Measurements from ENCODE around the gene ABCA6.

ABCA6 gene

GRCh38 chr17:69142175-69142802 is 594 bp upstream of the ABCA6 start:
- Histone ChIP-seq H3K36me3 (no peaks in the 10 kb centered on the region), H3K27ac (no peak overlapping the region), H3K27me3 (no peaks in the 10 kb centered on the region), H3K4me1 (ENCODE audit: control insufficient read depth in 1 of 2, insufficient read depth in 1 of 2, low read depth in 1 of 2, low read length in 1 of 2) (no peaks in the 10 kb centered on the region), H3K9me3 (no peaks in the 10 kb centered on the region), H3K4me3 (ENCODE audit: low read depth in 1 of 2, low read length in 1 of 2) (no peak overlapping the region)
- TF ChIP-seq CTCF (IDR thresholded peaks at IDR 0.05) = no peak

- TF ChIP-seq CTCF (IDR thresholded peaks at IDR 0.05) = no peak
- Histone ChIP-seq H3K27me3 (no peaks in the 10 kb centered on the region), H3K9me3 (no peaks in the 10 kb centered on the region), H3K4me3 (ENCODE audit: low read depth in 1 of 2, low read length in 1 of 2) (no peak overlapping the region), H3K27ac (no peak overlapping the region), H3K4me1 (ENCODE audit: control insufficient read depth in 1 of 2, insufficient read depth in 1 of 2, low read depth in 1 of 2, low read length in 1 of 2) (no peaks in the 10 kb centered on the region), H3K36me3 (no peaks in the 10 kb centered on the region)
Observed at GRCh38 chr17:69134112-69134511, 7.6 kb downstream of the ABCA6 start.

- H3K4me3 ChIP-seq (ENCODE audit: low read depth in 1 of 2, low read length in 1 of 2) = no peak overlapping the region
- TF ChIP-seq CTCF (IDR thresholded peaks at IDR 0.05) = no peak
- H3K36me3 ChIP-seq = no peaks in the 10 kb centered on the region
- H3K4me1 ChIP-seq (ENCODE audit: control insufficient read depth in 1 of 2, insufficient read depth in 1 of 2, low read depth in 1 of 2, low read length in 1 of 2) = no peaks in the 10 kb centered on the region
- no peak overlapping the region for H3K27ac ChIP-seq
- H3K27me3 ChIP-seq = no peaks in the 10 kb centered on the region
- H3K9me3 ChIP-seq = no peaks in the 10 kb centered on the region
Observed at GRCh38 chr17:69130627-69131296, 10.9 kb downstream of the ABCA6 start.

- H3K27ac ChIP-seq = no peak overlapping the region
- H3K9me3 ChIP-seq = no peaks in the 10 kb centered on the region
- H3K4me3 ChIP-seq (ENCODE audit: low read depth in 1 of 2, low read length in 1 of 2) = no peak overlapping the region
- H3K27me3 ChIP-seq = no peaks in the 10 kb centered on the region
- no peaks in the 10 kb centered on the region for H3K4me1 ChIP-seq (ENCODE audit: control insufficient read depth in 1 of 2, insufficient read depth in 1 of 2, low read depth in 1 of 2, low read length in 1 of 2)
- no peak for TF ChIP-seq CTCF (IDR thresholded peaks at IDR 0.05)
- H3K36me3 ChIP-seq = no peaks in the 10 kb centered on the region
Observed at GRCh38 chr17:69123626-69124025, 18.1 kb downstream of the ABCA6 start.

GRCh38 chr17:69122065-69122464 is 19.6 kb downstream of the ABCA6 start:
- Histone ChIP-seq H3K4me1 (ENCODE audit: control insufficient read depth in 1 of 2, insufficient read depth in 1 of 2, low read depth in 1 of 2, low read length in 1 of 2) (no peaks in the 10 kb centered on the region), H3K9me3 (no peaks in the 10 kb centered on the region), H3K27ac (no peak overlapping the region), H3K36me3 (no peaks in the 10 kb centered on the region), H3K4me3 (ENCODE audit: low read depth in 1 of 2, low read length in 1 of 2) (no peak overlapping the region), H3K27me3 (no peaks in the 10 kb centered on the region)
- no peak for TF ChIP-seq CTCF (IDR thresholded peaks at IDR 0.05)

All from neutrophil (primary cell).